AG04450 (cell line): ENCODE data around the gene POMGNT1. TPM values are rescaled to one million over a fixed set of nuclear protein-coding genes. Genes with fewer than 3 reads are reported as not detected.

Experiments
- CTCF ChIA-PET: fragments of 300-600, 350-600 bp; formaldehyde crosslinking; extraction: SDS; loops from one replicate; lab custom pipeline; 2022; ENCODE audit warnings: antibody characterized with exemption, inconsistent platforms; lab: Charles Lee
- POLR2A ChIA-PET: fragments of 350-600 bp; formaldehyde crosslinking; extraction: SDS; loops from one replicate; lab custom pipeline; 2021; ENCODE audit warnings: antibody characterized with exemption, inconsistent platforms; lab: Yijun Ruan, JAX
- DNase-seq: peaks from one replicate; pipeline ENCODE4 v3.0.0-alpha.2; 2011; ENCODE audit warnings: low read depth, low spot score
- H3K27ac ChIP-seq: one replicate; pipeline ENCODE4 v1.5.1; 2012; ENCODE audit warnings: low read depth, low read length, control low read depth
- H3K27me3 ChIP-seq: one replicate; pipeline ENCODE4 v1.6.0; 2012; ENCODE audit warnings: low read length; ENCODE audit not compliant: control insufficient read depth, insufficient read depth
- H3K4me3 ChIP-seq: 2 replicates; pipeline ENCODE4 v1.5.1; 2011; ENCODE audit warnings: mild to moderate bottlenecking, low read depth, low read length, control low read depth
- H3K9me3 ChIP-seq: 2 replicates; pipeline ENCODE4 v1.5.1; 2012; ENCODE audit warnings: low read length; ENCODE audit not compliant: control insufficient read depth, insufficient read depth
- CTCF ChIP-seq: IDR thresholded peaks from 2 replicates; pipeline ENCODE4 v1.5.1; 2011; ENCODE audit warnings: low read depth, low read length, control low read depth, inconsistent platforms
- polyA plus RNA-seq: library from polyadenylated mRNA; depleted of rRNA; stranded (reverse); fragments of >200 nt; gene quantifications from 2 replicates; pipeline ENCODE4 v1.2.3, GENCODE V29; 2011

Gene POMGNT1
- polyA plus RNA-seq, 1 experiment: 41.9 TPM

DNA sequence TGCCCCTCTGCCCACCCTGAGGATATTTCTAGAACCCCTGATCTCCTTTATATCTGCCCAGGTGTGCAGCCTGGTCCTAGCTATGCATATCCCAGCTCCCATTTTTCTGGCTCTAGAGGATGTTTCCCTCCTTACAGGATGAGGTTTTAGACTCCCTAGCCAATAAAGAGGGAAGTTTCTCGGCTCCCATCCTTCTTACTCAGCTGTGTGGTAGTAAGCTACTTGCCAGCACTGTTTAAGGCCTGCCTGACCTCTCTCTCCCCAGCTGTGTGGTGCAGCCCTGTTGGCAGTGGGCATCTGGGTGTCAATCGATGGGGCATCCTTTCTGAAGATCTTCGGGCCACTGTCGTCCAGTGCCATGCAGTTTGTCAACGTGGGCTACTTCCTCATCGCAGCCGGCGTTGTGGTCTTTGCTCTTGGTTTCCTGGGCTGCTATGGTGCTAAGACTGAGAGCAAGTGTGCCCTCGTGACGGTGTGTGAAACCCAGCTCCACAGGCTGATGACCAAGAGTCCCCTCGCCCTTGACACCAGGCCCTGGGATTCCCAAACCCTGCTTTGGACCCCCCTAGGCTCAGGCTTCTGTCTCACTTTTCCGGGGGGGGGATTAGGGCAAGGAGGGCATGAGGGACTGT lies 14.2 kb downstream of the POMGNT1 start:
- Histone ChIP-seq H3K9me3 (no peaks in the 10 kb centered on the region), H3K27ac (peak overlapping the region; percentile 90), H3K4me3 (no peak overlapping the region), H3K27me3 (no peaks in the 10 kb centered on the region)
- no peak for TF ChIP-seq CTCF
- ChIA-PET CTCF (interaction anchor here (0.6 to 9.6 kb wide), 5 partner anchors 15 to 176 kb away, joined by 3 to 188 read pairs (median 3); no protein-coding TSS in a partner anchor), POLR2A (interaction anchor here (1.6 kb wide), 1 partner anchor 39 kb away, joined by 4 read pairs; no protein-coding TSS in a partner anchor)
- DNase-seq: no peak

DNA sequence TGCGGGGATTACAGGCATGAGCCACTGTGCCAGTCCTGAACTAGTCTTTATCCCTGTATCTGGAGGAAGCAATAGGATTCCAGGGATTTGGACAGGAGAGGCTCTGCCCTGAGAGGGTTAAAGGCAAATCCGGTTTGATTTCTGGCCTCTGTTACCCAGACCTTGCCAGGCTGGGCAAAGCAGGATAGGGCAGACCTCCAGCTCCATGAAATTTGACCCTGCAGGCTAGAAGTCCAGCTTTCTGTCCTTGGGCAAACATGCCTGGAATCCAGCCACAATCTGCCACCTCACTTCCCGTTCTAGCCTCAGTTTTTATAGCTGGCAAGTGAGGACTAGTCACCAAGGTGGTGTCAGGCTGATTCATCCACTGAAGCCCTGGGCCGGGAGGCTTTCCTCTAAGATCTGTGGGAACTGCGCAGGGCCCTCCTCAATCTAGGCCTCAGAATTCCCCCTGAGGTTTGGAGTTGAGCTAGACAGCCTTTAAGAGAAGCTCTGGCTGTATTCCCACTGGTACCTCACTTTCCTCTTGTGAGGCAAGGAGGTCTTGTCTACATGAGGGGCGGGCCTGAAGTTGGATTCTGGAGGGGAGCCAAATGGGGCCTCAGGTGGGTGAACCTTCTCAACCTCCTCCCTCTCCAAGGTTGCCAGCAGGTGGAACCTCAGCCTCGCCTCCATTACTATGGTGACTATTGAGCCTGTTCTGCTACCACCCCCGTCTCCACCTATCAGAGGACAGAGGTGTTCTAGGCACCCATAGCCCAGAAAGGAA lies 15.0 kb downstream of the POMGNT1 start:
- TF ChIP-seq CTCF: no peak
- CTCF ChIA-PET: interaction anchor here (0.6 to 9.6 kb wide), 5 partner anchors 15 to 175 kb away, joined by 3 to 188 read pairs (median 3); no protein-coding TSS in a partner anchor
- Histone ChIP-seq H3K27me3 (no peaks in the 10 kb centered on the region), H3K27ac (peak overlapping the region; percentile 90), H3K9me3 (no peaks in the 10 kb centered on the region), H3K4me3 (no peak overlapping the region)
- POLR2A ChIA-PET: interaction anchor here (0.8 to 1.6 kb wide), 3 partner anchors 20 to 51 kb away, joined by 3 to 6 read pairs (median 4); partner anchors contain the start of genes LURAP1 and PIK3R3
- DNase-seq: peak; percentile 63

DNA sequence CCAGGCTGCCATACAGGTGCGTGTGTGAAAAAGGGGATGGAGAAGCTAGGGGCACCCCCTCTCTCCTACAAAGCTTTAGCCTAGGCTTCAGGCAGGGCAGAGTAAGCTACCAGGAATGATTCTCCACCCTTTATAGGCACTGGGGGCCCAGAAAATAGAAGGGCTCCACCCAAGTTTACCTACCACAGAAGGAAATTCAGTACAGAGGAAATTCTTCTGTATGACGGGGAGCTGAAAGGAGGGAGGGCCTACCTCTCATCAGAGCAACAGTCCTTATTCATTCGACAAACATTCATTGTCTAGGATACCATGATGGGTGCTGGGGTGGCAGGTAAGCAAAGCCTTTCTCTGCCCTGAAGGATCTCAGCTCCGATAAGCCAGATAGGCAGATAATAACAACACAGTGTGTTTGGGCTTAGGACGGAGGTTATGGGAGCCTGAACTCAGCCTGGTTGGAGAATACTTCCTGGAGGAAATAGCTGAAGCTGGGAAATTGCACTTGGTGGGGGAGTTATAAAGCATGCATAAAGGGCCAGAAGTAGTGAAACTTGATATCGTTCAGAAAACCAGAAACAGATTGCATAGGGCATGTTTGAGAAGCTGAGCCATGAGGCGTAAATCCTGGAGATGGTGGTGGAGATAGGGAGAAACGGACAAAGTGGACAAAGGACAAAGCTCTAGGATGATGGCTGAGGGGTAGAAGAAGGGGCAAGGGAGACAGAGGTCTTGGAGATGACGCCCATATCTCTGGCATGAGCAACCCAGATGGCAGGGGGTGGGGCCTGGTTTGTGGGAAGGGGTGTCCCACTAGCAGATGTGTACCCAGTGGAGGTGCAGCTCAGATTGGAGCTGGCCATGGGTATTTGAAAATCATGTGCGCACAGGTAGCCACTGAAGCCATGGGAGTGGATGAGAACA lies 16.6 kb downstream of the POMGNT1 start:
- Histone ChIP-seq H3K4me3 (no peak overlapping the region), H3K27ac (no peak overlapping the region), H3K9me3 (no peaks in the 10 kb centered on the region), H3K27me3 (no peaks in the 10 kb centered on the region)
- no peak for TF ChIP-seq CTCF
- CTCF ChIA-PET: interaction anchor here (0.9 to 9.6 kb wide), 6 partner anchors 11 to 145 kb away, joined by 4 to 188 read pairs (median 5); partner anchors contain the start of gene PIK3R3
- POLR2A ChIA-PET: interaction anchor here (0.7 to 1.4 kb wide), 2 partner anchors 50 to 319 kb away, joined by 3 to 6 read pairs; partner anchors contain the start of gene PIK3R3
- no peak for DNase-seq

DNA sequence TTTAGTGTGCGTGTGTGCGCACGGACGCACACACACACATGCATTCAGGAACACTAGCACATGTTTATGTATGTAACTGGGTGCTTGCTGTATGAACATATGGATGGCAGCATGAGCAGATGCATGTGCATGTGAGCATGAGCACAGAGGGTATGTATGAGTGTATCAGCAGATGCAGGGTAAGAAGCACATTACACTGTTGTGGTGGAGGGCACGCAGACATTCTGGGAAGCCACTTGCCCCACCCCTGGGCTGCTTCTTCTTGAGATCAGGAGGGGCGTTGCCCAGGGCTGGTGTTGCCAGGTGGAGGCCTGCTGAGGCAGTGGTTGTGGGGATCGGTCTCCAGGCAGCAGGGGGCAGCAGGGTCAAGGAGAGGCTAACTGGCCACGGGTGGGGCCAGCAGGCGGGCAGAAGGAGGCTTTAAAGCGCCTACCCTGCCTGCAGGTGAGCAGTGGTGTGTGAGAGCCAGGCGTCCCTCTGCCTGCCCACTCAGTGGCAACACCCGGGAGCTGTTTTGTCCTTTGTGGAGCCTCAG lies 18.1 kb downstream of the POMGNT1 start:
- Histone ChIP-seq H3K4me3 (no peak overlapping the region), H3K27ac (no peak overlapping the region), H3K27me3 (no peaks in the 10 kb centered on the region), H3K9me3 (no peaks in the 10 kb centered on the region; the same call in 1 of the 2 replicates)
- ChIA-PET POLR2A (no interaction called here), CTCF (interaction anchor here (0.7 to 9.6 kb wide), 7 partner anchors 12 to 144 kb away, joined by 4 to 188 read pairs (median 4); no protein-coding TSS in a partner anchor)
- no peak for TF ChIP-seq CTCF
- no peak for DNase-seq
